Testis (tissue), 3 donors: ENCODE data around the gene CDK15. TPM values are rescaled to one million over a fixed set of nuclear protein-coding genes. Genes with fewer than 3 reads are reported as not detected.
"Not testable (repeated sequence)": the region's sequence is repeated elsewhere in the genome, so short reads cannot be mapped to it uniquely, and the experiment has no call there.

Experiments used
- DNase-seq: peaks from one replicate; pipeline ENCODE4 v3.0.0-alpha.2; 2019
- H3K27ac ChIP-seq, 2 donors: fragments of 200-600 bp; sonication (generic); one replicate each; pipeline ENCODE4 v1.5.1; 2019
- H3K27me3 ChIP-seq: fragments of 200-600 bp; sonication (generic); one replicate; pipeline ENCODE4 v1.5.1; 2019
- H3K36me3 ChIP-seq: fragments of 200-600 bp; sonication (generic); one replicate; pipeline ENCODE4 v1.5.1; 2017; ENCODE audit warnings: low read depth; ENCODE audit errors: missing control alignments
- H3K4me1 ChIP-seq: fragments of 200-600 bp; sonication (generic); one replicate; pipeline ENCODE4 v1.5.1; 2019
- H3K4me3 ChIP-seq, 2 donors: fragments of 200-600 bp; sonication (generic); one replicate each; pipeline ENCODE4 v1.5.1; 2017 to 2019
- H3K9me3 ChIP-seq: fragments of 200-600 bp; sonication (generic); one replicate; pipeline ENCODE4 v1.5.1; 2017
- CTCF ChIP-seq, 3 experiments: fragments of 450-650 bp in 2 of 3; fragments of 200-600 bp in 1 of 3; sonication (generic) in 1 of 3; IDR thresholded peaks; one replicate each; pipeline ENCODE4 v1.5.1; 2016 to 2019; ENCODE audit warnings: antibody characterized with exemption in 3 of 3, mild to moderate bottlenecking in 2 of 3, moderate library complexity in 1 of 3
- POLR2A ChIP-seq: fragments of 450-650 bp; IDR thresholded peaks from one replicate; pipeline ENCODE4 v1.6.1; 2017; ENCODE audit warnings: antibody characterized with exemption, mild to moderate bottlenecking, moderate library complexity
- WGBS, 2 donors: methylation state at CpG; one replicate each; pipeline ENCODE4 v1.1.5; 2018; 5-methylcytosine and 5-hydroxymethylcytosine counted together
- intact Hi-C: fragments of 100-400 bp; cut with DNase I; formaldehyde crosslinking; loops from one replicate; pipeline ENCODE4 v1.15.1; 2023; ENCODE audit warnings: low total_unique reads
- polyA plus RNA-seq: library from polyadenylated mRNA; stranded (reverse); fragments of 350-450 nt; fragmentation: Illumina TruSeq; extraction: RNeasy Lipid Tissue Mini Kit (QIAGEN cat#74804); gene quantifications from one replicate; pipeline ENCODE4 v1.2.3, GENCODE V29; 2014; ENCODE audit warnings: low read depth, low replicate concordance; ENCODE audit not compliant: insufficient read depth
- total RNA-seq, 2 donors: library from RNA; depleted of rRNA; stranded (reverse); fragments of >200 nt; gene quantifications; one replicate each; pipeline ENCODE4 v1.2.3, GENCODE V29; 2016

The CDK15 gene
- total and polyA plus RNA-seq, 3 donors from 2014 or later: 1.8 to 6.3 (median 5.6) TPM

GRCh38 chr2:201798252-201798913 is 8.0 kb upstream of the CDK15 start:
- intact Hi-C loops: no loop called here
- Histone ChIP-seq H3K36me3 (no peaks in the 10 kb centered on the region), H3K4me1 (no peaks in the 10 kb centered on the region), H3K9me3 (no peaks in the 10 kb centered on the region), H3K27me3 (no peaks in the 10 kb centered on the region), H3K4me3 (no peak overlapping the region), H3K27ac (no peak overlapping the region)
- TF ChIP-seq CTCF (IDR thresholded peaks at IDR 0.05): no peak
- TF ChIP-seq POLR2A: no peak
- DNase-seq: no peak
- 77 to 87% methylated on average over 7 of the region's 7 CpGs for WGBS, 2 donors

GRCh38 chr2:201798914-201799285 is 7.4 kb upstream of the CDK15 start:
- H3K27ac ChIP-seq, DNase-seq, H3K4me1 ChIP-seq, intact Hi-C loops, H3K27me3 ChIP-seq, H3K4me3 ChIP-seq, H3K9me3 ChIP-seq, H3K36me3 ChIP-seq: not testable (repeated sequence)
- 86 to 88% methylated on average over 1 to 2 of the region's 2 CpGs for WGBS, 2 donors

GRCh38 chr2:201807452-201807999 is 1.2 kb downstream of the CDK15 start:
- intact Hi-C loops: no loop called here
- H3K9me3 ChIP-seq: no peaks in the 10 kb centered on the region
- no peak overlapping the region for H3K4me3 ChIP-seq
- peaks cover 9% of the 10 kb centered on the region for H3K4me1 ChIP-seq
- peak overlapping the region in 1 of 2 donors; percentile 20 for H3K27ac ChIP-seq
- WGBS, 2 donors: 37 to 48% methylated on average over 8 of the region's 8 CpGs
- H3K36me3 ChIP-seq: no peaks in the 10 kb centered on the region
- no peaks in the 10 kb centered on the region for H3K27me3 ChIP-seq
- TF ChIP-seq CTCF (IDR thresholded peaks at IDR 0.05): no peak
- TF ChIP-seq POLR2A: no peak
- DNase-seq: peak; percentile 60

- intact Hi-C loops: no loop called here
- H3K4me1 ChIP-seq: peaks cover 9% of the 10 kb centered on the region
- WGBS, 2 donors: 47 to 59% methylated on average over 2 of the region's 2 CpGs
Measured at GRCh38 chr2:201808027-201808426, 1.7 kb downstream of the CDK15 start.

DNA sequence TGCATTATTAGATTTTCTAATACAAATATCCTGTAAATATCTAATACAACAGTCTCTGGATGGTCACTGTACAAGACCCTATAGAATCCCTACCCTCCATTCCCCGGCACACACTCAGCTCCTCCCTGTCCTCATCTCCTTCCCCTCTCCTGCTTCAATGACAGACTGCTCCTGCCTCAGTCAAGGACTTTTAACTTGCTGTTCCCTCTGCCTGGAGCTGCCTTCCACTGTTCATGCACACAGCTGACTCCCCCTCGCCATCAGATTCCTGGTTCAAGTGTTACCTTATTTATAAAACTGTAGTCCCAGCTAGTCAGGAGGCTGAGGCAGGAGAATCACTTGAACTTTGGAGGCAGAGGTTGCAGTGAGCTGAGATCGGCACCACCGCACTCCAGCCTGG is 3.3 kb downstream of the CDK15 start:
- Histone ChIP-seq H3K4me3 (no peak overlapping the region), H3K27me3 (no peaks in the 10 kb centered on the region), H3K36me3 (no peaks in the 10 kb centered on the region), H3K4me1 (peaks cover 9% of the 10 kb centered on the region), H3K27ac (no peak overlapping the region), H3K9me3 (no peaks in the 10 kb centered on the region)
- intact Hi-C loops: no loop called here
- no peak for TF ChIP-seq CTCF (IDR thresholded peaks at IDR 0.05)
- no peak for TF ChIP-seq POLR2A
- WGBS, 2 donors: 75 to 76% methylated on average over 3 to 4 of the region's 4 CpGs
- DNase-seq: no peak

More at GRCh38 chr2:201808027-201808426, 1.7 kb downstream of the CDK15 start:
- no peak overlapping the region for H3K4me3 ChIP-seq
- no peaks in the 10 kb centered on the region for H3K9me3 ChIP-seq
- no peak for TF ChIP-seq CTCF (IDR thresholded peaks at IDR 0.05)
- no peak for TF ChIP-seq POLR2A
- no peak overlapping the region for H3K27ac ChIP-seq
- H3K36me3 ChIP-seq: no peaks in the 10 kb centered on the region
- no peaks in the 10 kb centered on the region for H3K27me3 ChIP-seq
- DNase-seq: no peak

GRCh38 chr2:201810604-201811003 is 4.3 kb downstream of the CDK15 start:
- H3K27me3 ChIP-seq, H3K27ac ChIP-seq, H3K4me1 ChIP-seq, H3K9me3 ChIP-seq, DNase-seq, H3K36me3 ChIP-seq, H3K4me3 ChIP-seq, intact Hi-C loops: not testable (repeated sequence)
- 71 to 83% methylated on average over 7 of the region's 7 CpGs for WGBS, 2 donors
